Measurements from ENCODE around the gene LSM7.

Gene LSM7

GRCh38 chr19:2274931-2275535 lies 53.4 kb downstream of the LSM7 start:
- no peak for DNase-seq

GRCh38 chr19:2274185-2274711 lies 54.1 kb downstream of the LSM7 start:
- DNase-seq, result no peak

- DNase-seq, result peak; percentile 78
Observed at GRCh38 chr19:2273356-2274184, 54.8 kb downstream of the LSM7 start.
